ENCODE measurements around the gene DNAAF5.

DNAAF5 gene

GRCh38 chr7:834277-834676 lies 107.8 kb downstream of the DNAAF5 start:
- DNase-seq (ENCODE audit: low read depth): no peak

GRCh38 chr7:835021-835420 lies 108.5 kb downstream of the DNAAF5 start:
- DNase-seq (ENCODE audit: low read depth): no peak

GRCh38 chr7:835485-836401 lies 109.2 kb downstream of the DNAAF5 start:
- DNase-seq (ENCODE audit: low read depth): no peak

All from activated T-helper 9 cell treated with anti-CD3 and anti-CD28 coated beads, Interleukin-2, amount 50 U/mL, for 16 hours (primary cell).